Inferior parietal cortex (tissue), 1 donor: ENCODE results near the gene CNIH4.
"Not testable (repeated sequence)": the region's sequence is repeated elsewhere in the genome, so short reads cannot be mapped to it uniquely, and the experiment has no call there.

Experiments used
- DNase-seq: peaks from one replicate; pipeline ENCODE4 v3.0.0-alpha.2; 2016; ENCODE audit errors: extremely low spot score

CNIH4 gene

GRCh38 chr1:224356685-224357625 lies at the start of gene CNIH4:
TSS of gene CNIH4 (plus strand) at chr1:224356879. CDS start at chr1:224356925, 46 bp downstream.
- peak; percentile 98 for DNase-seq

- no peak for DNase-seq
Measured at GRCh38 chr1:224308064-224308463, 48.6 kb upstream of the CNIH4 start.

- not testable (repeated sequence) for DNase-seq
Measured at GRCh38 chr1:224311503-224311902, 45.2 kb upstream of the CNIH4 start.

- no peak for DNase-seq
Measured at GRCh38 chr1:224312025-224312424, 44.7 kb upstream of the CNIH4 start.

GRCh38 chr1:224317383-224318045 lies 39.2 kb upstream of the CNIH4 start:
- DNase-seq = no peak

- DNase-seq = no peak
Measured at GRCh38 chr1:224321706-224322105, 35.0 kb upstream of the CNIH4 start.

- no peak for DNase-seq
Measured at GRCh38 chr1:224325959-224326358, 30.7 kb upstream of the CNIH4 start.

- DNase-seq = no peak
Measured at GRCh38 chr1:224328644-224329043, 28.0 kb upstream of the CNIH4 start.

GRCh38 chr1:224329484-224329841 lies 27.2 kb upstream of the CNIH4 start:
- DNase-seq = peak; percentile 8

- peak; percentile 93 for DNase-seq
Measured at GRCh38 chr1:224329842-224330753, 26.6 kb upstream of the CNIH4 start, which contains the start of gene NVL. TSS of gene NVL (minus strand) at chr1:224330172. CDS start at chr1:224330127, 45 bp downstream.

GRCh38 chr1:224331326-224331725 lies 25.4 kb upstream of the CNIH4 start:
- no peak for DNase-seq

GRCh38 chr1:224331824-224332223 lies 24.9 kb upstream of the CNIH4 start:
- DNase-seq = no peak

GRCh38 chr1:224333309-224333926 lies 23.3 kb upstream of the CNIH4 start:
- peak; percentile 87 for DNase-seq

GRCh38 chr1:224333939-224334786 lies 22.5 kb upstream of the CNIH4 start:
- no peak for DNase-seq

GRCh38 chr1:224338150-224338838 lies 18.4 kb upstream of the CNIH4 start:
- no peak for DNase-seq

GRCh38 chr1:224339442-224340033 lies 17.1 kb upstream of the CNIH4 start:
- DNase-seq = no peak

GRCh38 chr1:224340453-224341384 lies 16.0 kb upstream of the CNIH4 start:
- DNase-seq = not testable (repeated sequence)

GRCh38 chr1:224343679-224344078 lies 13.0 kb upstream of the CNIH4 start:
- no peak for DNase-seq
